ENCODE data around the gene PLA2G2F.

DNA sequence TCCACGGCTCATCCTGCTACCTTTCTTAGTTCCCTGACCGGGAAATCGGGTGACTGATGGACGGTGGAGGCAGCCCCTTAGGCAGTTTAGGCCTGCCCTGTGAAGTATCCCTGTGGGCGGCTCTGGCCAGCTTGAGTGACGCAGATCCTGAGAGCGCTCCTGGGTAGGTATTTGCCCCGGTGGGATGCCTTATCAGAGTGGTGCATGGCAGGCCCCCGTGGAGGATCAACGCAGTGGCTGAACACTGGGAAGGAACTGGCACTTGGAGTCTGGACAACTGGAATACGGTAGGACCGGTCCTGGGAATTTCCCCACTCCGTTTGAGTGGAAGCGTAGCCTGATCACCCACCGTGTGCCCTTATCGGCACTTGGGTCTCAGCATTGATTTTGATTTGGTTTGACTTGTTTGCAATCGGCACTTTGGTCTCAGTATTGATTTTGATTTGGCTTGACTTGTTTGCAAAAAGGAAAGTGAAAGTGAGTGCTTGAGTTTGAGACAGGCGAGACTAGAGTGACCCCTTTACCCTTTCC is 15.2 kb downstream of the PLA2G2F start:
- no peak for TF ChIP-seq CTCF (IDR thresholded peaks at IDR 0.05 in 2 of 3, conservative IDR thresholded peaks at IDR 0.05 in 1 of 3; ENCODE audit: control insufficient read depth in 2 of 3, extremely low read depth in 1 of 3, insufficient read depth in 1 of 3, low read depth in 3 of 3, low read length in 3 of 3)
- TF ChIP-seq POLR2A (IDR thresholded peaks at IDR 0.05; ENCODE audit: low read depth, low read length): no peak
- no peak for TF ChIP-seq CHD4 (IDR thresholded peaks at IDR 0.05)
- no peak for TF ChIP-seq HDAC2 (IDR thresholded peaks at IDR 0.05)

All from GM12878 (cell line).